ENCODE data around the gene SNCAIP.

GRCh38 chr5:122473941-122474340 lies 161.9 kb downstream of the SNCAIP start:
- TF ChIP-seq CTCF (IDR thresholded peaks at IDR 0.05): no peak
- TF ChIP-seq POLR2A (IDR thresholded peaks at IDR 0.05): no peak

All from adrenal gland (tissue), 5 donors.